Upper lobe of right lung (tissue), 1 donor: ENCODE measurements around the gene HLCS. TPM values are rescaled to one million over a fixed set of nuclear protein-coding genes. Genes with fewer than 3 reads are reported as not detected.
A peak's percentile ranks its signal among the peaks of the same experiment; 100 is the strongest.
"Not testable (repeated sequence)": the region's sequence is repeated elsewhere in the genome, so short reads cannot be mapped to it uniquely, and the experiment has no call there.

Experiments used
- ATAC-seq: fragments of 200-7000 bp; cut with Tn5 transposase; one replicate; pipeline ENCODE4 v1.9.1; 2020; ENCODE audit warnings: mild to moderate bottlenecking, moderate library complexity
- DNase-seq: peaks from one replicate; pipeline ENCODE4 v3.0.0-alpha.2; 2020
- H3K27ac ChIP-seq: fragments of 200-600 bp; one replicate; pipeline ENCODE4 v1.8.0; 2022
- H3K27me3 ChIP-seq: fragments of 200-600 bp; one replicate; pipeline ENCODE4 v1.8.0; 2022; ENCODE audit warnings: mild to moderate bottlenecking
- H3K36me3 ChIP-seq: fragments of 200-600 bp; one replicate; pipeline ENCODE4 v1.8.0; 2022
- H3K4me1 ChIP-seq: fragments of 200-600 bp; one replicate; pipeline ENCODE4 v1.8.0; 2022
- H3K4me3 ChIP-seq: fragments of 200-600 bp; one replicate; pipeline ENCODE4 v1.8.0; 2022; ENCODE audit warnings: mild to moderate bottlenecking
- H3K9me3 ChIP-seq: fragments of 200-600 bp; one replicate; pipeline ENCODE4 v1.8.0; 2022
- CTCF ChIP-seq: fragments of 200-600 bp; IDR thresholded peaks from one replicate; pipeline ENCODE4 v1.8.0; 2022; ENCODE audit warnings: antibody characterized with exemption
- intact Hi-C: fragments of 100-400 bp; cut with DNase I; formaldehyde crosslinking; loops from one replicate; pipeline ENCODE4 v1.11.0; 2022
- total RNA-seq: library from RNA; stranded (reverse); fragmentation: NEBNext Ultra II Directional; extraction: Animal tissue kit (Norgen Biotek cat#: 25700); gene quantifications from one replicate; pipeline ENCODE4 v1.2.1, GENCODE V29; 2021
- donor health status: DM: no; HTN: yes; CAD: no; lungs with severe emphysema.

The HLCS gene
- total RNA-seq, 1 donor from 2014 or later = 16.0 TPM

GRCh38 chr21:36990508-36991205 lies 24.2 kb upstream of the HLCS start:
- Histone ChIP-seq H3K27me3 (no peaks in the 10 kb centered on the region), H3K4me1 (no peaks in the 10 kb centered on the region), H3K9me3 (no peaks in the 10 kb centered on the region), H3K4me3 (peak overlapping the region; percentile 71), H3K27ac (peak overlapping the region; percentile 91), H3K36me3 (no peaks in the 10 kb centered on the region)
- no peak for TF ChIP-seq CTCF
- ATAC-seq (no peak), DNase-seq (peak; percentile 56)
- intact Hi-C loops = no loop called here

- Histone ChIP-seq H3K9me3 (no peaks in the 10 kb centered on the region), H3K4me3 (peak overlapping the region; percentile 71), H3K27ac (peak overlapping the region; percentile 91), H3K4me1 (no peaks in the 10 kb centered on the region), H3K27me3 (no peaks in the 10 kb centered on the region), H3K36me3 (no peaks in the 10 kb centered on the region)
- DNase-seq (peak; percentile 98), ATAC-seq (peak; percentile 97)
- intact Hi-C loops = no loop called here
- TF ChIP-seq CTCF = peak; percentile 92
Measured at GRCh38 chr21:36989699-36990507, 23.4 kb upstream of the HLCS start.

GRCh38 chr21:36989199-36989698 lies 22.8 kb upstream of the HLCS start:
- Histone ChIP-seq H3K4me3 (peak overlapping the region; percentile 71), H3K27ac (peak overlapping the region; percentile 91)
- H3K9me3 ChIP-seq, DNase-seq, H3K4me1 ChIP-seq, H3K27me3 ChIP-seq, H3K36me3 ChIP-seq, intact Hi-C loops, ATAC-seq: not testable (repeated sequence)

- TF ChIP-seq CTCF = no peak
- no peaks in the 10 kb centered on the region for H3K9me3 ChIP-seq
- no peak overlapping the region for H3K4me3 ChIP-seq
- no peaks in the 10 kb centered on the region for H3K4me1 ChIP-seq
- H3K27ac ChIP-seq = no peak overlapping the region
- no peaks in the 10 kb centered on the region for H3K27me3 ChIP-seq
- no peak for DNase-seq
- ATAC-seq = no peak
- intact Hi-C loops = no loop called here
- no peaks in the 10 kb centered on the region for H3K36me3 ChIP-seq
Measured at GRCh38 chr21:36988536-36988935, 22.1 kb upstream of the HLCS start.

GRCh38 chr21:36987845-36988244 lies 21.4 kb upstream of the HLCS start:
- H3K4me3 ChIP-seq = no peak overlapping the region
- no peak overlapping the region for H3K27ac ChIP-seq
- intact Hi-C loops = no loop called here
- ATAC-seq = no peak
- TF ChIP-seq CTCF = no peak
- no peaks in the 10 kb centered on the region for H3K9me3 ChIP-seq
- H3K4me1 ChIP-seq = no peaks in the 10 kb centered on the region
- no peak for DNase-seq
- no peaks in the 10 kb centered on the region for H3K27me3 ChIP-seq
- no peaks in the 10 kb centered on the region for H3K36me3 ChIP-seq
